ENCODE results near the gene ZNF439.
"Not testable (repeated sequence)": the region's sequence is repeated elsewhere in the genome, so short reads cannot be mapped to it uniquely, and the experiment has no call there.

ZNF439 gene

DNA sequence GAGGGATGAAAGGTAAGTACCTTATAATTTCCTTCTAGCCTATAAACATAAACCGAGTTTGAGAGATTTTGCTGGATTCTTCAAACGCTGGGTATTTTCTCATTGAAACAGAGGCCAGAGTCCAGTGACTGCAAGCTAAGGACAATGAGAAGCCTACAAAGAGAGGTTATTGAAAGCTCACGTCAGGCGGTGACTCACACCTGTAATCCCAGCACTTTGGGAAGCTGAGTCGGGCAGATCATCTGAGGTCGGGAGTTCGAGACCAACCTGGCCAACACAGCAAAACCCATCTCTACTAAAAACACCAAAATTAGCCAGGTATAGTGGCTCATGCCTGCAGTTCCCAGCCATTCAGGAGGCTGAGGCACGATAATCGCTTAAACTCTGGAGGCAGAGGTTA is 24.1 kb downstream of the ZNF439 start:
- DNase-seq = no peak

DNA sequence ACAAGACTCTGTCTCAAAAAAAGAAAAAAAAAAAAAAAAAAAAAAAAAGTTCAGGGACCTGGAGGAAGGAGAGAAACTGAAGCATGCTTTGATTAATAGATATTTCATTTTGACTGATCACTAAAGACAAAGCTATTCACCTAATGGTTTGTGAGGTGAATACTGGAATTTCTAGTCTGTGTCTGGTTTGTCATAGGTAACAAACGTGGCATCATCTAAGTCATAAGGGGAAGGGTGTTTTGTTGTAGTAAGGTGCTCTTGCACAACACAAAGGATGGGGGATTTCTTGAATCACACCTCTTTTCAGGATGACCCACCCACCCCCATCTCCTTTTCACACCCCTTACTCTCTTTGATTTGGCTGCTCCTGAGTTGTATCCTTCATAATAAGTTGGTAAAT is 25.2 kb downstream of the ZNF439 start:
- no peak for DNase-seq

DNA sequence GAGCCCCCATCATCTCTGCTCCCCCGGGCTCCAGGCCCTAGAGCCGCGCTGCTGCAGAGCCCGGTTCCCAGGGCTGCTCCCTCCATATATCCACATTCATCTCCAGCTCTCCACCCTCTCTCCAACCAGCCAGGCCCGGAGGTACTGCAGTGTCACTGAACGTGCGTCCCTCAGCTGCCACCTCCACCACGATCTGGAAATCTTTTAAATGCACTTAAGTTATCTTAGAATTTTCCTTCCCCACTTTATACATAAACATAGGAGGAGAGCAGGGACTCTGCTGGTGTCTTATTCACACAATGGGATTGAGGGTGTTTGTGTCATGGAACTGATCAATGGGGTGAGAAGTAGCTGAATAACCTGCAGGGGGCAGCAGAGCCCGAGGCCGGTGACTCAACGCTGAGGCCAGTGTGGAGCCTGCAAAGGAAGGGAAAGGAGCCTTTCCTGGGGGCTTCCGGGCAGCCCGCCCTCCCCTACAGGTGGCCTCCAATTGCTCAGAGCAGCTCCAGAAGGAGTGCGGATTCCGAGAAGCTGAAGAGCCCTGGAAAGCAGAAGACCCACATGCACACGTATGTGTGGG is 31.3 kb downstream of the ZNF439 start:
- peak; percentile 15 for DNase-seq

DNA sequence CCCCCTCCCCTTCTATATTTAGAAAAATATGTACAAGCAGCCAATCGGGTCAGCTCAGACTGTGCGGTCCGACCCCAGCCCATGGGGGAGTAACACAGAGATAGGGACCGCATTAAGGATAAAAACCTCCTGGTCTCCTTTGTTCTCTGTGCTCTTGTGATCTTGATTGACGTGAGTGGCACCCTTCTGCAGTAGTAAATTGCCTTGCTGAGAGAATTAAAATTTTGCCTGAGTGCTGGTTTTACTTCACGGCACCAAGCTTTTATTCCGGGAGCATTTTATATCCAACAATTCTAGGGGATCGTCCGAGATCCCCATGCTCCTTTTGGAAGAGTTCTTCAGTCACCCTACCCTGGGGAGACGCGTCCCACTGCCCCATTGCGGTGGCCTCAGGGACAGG is 32.1 kb downstream of the ZNF439 start:
- DNase-seq = no peak

DNA sequence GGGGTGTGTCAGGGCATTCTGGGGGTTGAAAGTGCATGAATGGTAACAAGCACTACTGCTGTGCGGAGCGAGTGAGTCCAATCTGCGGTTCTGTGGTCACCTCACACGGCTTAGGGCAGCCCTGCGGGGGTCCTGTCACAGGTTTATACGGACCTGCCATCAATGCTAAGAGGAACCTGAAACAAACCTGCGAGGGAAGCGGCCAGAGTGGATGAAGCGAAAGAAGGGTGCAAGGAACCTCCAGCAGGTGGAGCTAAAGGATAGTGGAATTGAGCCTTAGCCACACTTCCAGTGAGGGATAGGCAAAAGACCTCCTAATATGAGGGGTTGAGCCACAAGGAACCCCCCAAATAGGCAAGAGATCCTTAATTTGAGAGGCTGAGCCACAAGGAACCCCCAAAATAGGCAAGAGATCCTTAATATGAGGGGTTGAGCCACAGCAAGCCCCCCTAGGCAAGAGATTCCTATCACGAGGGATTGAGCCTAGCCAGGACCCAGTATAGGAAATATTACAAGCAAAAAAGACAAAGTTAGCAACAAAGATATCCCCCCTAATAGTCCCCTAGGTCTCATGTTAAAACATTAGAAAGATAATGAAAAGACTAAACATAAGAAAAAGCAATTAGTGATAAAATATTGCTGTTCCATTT is 32.8 kb downstream of the ZNF439 start:
- peak; percentile 50 for DNase-seq

DNA sequence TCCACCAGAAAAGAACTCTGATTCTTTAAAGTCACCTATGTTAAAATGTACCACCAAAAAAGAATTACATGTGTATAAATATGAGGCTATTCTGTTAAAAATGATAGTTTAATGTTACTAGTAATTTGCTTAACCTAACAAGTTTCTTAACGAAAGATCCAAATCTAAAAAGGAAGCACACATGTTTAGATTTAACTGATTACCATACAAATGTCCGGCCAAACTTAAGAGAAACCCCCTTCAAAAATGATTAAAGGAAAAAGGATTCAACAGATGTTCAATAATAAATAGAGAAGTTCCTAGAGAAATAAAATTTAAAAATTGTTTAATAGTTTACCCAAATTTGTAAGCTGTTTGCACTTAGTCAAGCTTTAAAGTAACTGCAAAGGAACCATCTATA is 34.1 kb downstream of the ZNF439 start:
- no peak for DNase-seq

DNA sequence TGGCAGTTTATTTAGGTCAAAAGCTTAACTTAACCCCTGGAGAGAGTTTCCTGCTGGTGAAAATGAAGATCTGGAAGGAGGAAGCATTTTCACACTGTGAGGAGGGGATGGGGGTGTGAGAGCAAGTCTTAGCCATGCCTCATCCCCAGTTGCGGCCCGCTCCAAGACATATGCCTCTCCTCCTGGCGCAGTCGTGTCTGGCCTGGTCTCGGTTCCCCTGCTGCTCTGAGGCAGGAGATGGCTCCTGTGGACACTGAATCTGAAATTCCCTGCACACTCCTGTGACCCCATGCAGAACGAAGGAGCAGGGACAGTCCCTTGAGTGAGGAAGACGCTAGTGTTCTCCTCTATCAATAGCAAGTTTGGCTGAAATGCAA is 38.7 kb downstream of the ZNF439 start:
- no peak for DNase-seq

DNA sequence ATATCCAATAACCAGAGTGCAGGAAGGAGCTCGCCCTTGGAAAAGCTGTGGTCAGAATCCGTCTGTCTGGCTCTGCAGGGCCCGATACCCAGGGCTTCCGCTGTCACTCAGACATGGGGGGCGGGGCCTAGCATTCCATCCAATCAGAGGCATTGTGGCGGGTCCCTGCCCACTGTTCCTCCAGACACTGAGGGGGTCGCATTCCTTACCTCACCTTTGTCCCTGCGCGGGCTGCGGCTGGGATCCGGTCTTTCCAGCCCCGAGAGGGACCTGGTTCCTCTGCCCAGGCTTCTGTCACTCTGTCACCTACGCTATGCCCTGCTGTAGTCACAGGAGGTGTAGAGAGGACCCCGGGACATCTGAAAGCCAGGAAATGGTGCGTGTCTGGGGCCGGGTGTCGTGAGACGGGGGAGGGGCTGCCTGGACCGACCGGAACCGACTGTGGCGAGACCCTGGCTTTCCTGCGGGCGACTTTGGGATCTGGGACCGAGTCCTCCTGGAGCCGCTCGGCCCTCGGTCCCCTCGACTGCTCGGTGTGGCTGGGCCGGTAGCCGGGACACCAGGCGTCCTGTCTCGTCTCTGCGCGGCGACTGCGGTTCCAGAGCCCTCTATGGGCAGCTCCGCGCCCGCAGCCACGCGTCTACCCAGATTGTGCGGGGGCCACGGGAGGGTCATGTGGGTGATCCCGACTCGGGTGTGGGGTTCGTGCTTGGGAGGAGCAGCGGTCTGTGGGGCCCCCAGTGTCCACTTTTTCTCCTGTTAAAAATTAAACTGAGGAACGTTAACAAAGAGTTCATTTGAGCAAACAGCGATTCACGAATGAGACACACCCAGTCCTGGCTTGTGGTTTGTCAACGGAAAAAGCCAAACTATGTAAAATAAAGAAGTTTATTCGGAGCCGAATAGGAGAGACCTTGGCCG is 39.3 kb downstream of the ZNF439 start, which contains the start of gene ZNF69:
Gene ZNF69 (plus strand): TSS at position 172 of the 921 bp plus-strand sequence. CDS start 142 bp downstream, at position 314.
- DNase-seq = peak; percentile 25

DNA sequence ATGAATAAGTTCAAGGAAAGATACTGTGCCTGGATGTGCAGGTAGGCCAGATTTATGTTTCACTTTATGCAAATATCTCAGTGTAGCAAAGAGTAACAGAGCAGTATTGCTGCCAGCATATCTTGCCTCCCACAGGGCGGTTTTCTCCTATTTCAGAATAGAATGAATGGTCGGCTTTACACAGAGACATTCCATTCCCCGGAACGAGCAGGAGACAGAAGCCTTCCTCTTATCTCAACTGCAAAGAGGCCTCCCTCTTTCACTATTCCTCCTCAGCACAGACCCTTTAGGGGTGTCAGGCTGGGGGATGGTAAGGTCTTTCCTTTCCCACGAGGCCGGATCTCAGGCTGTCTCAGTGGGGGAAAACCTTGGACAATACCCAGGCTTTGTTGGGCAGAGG is 41.4 kb downstream of the ZNF439 start:
- not testable (repeated sequence) for DNase-seq

DNA sequence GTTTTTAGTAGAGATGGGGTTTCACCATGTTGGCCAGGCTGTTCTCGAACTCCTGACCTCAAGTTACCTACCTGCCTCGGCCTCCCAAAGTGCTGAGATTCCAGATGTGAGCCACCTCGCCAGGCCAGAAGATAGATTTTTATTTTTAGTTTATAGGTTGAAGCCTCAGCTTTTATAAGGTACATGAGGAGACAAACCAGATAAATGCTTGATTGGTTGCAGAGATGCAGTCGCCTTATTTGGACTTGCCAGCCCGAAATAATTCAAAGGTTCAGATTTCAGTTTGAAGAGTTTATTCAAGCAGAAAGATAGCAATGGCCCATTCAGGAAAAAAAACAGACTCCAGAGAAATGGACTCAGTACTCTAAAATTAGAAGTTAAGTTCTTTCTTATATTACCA is 42.1 kb downstream of the ZNF439 start:
- no peak for DNase-seq

DNA sequence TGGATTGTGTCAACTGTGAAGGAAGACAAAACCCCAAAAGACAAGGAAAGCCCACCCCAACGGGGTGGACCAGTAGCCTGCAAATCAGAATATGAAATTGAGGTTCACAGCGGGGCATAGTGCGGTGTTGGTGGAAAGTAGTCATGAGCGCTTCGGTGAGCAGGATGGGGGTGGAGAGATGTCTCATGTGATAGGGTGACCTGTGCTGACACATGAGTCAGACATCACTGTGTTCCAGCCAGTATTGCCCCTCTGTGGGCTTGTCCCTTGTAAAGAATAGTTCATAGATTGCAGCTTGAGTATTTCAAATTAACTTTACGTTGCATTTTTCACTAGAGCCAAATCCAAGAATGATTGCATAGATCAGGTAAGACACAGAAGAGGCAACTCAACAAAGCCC is 46.3 kb downstream of the ZNF439 start:
- no peak for DNase-seq

DNA sequence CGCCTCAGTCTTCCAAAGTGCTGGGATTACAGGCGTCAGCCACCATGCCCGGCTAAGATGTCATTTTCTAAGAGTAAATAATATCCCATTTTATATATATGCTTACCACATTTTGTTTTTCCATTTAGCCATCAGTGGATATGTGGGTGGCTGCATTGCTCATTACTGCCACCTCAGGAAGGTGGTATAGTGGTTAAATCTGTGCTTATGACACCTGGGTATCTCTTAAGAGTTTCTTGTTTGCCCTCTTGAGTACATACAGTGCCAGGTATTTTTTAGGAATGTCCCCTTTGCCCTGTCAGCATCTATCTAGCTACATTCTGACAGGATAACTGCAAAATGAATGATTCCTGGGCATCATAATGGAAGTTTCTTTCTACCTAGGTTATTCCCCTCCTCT is 53.7 kb downstream of the ZNF439 start:
- DNase-seq = no peak

DNA sequence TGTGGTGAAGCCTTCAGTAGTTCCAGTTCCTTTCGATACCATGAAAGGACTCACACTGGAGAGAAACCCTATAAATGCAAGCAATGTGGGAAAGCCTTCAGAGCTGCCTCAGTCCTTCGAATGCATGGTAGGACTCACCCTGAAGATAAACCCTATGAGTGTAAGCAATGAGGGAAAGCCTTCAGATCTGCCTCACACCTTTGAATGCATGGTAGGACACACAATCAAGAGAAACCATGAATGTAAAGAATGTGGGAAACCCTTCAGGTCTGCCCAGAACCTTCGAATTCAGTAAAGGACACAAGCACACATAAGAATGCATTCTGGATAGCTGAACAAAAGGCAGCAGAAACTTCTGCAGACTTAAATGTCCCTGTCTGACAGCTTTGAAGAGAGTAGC is 57.4 kb downstream of the ZNF439 start:
- no peak for DNase-seq

DNA sequence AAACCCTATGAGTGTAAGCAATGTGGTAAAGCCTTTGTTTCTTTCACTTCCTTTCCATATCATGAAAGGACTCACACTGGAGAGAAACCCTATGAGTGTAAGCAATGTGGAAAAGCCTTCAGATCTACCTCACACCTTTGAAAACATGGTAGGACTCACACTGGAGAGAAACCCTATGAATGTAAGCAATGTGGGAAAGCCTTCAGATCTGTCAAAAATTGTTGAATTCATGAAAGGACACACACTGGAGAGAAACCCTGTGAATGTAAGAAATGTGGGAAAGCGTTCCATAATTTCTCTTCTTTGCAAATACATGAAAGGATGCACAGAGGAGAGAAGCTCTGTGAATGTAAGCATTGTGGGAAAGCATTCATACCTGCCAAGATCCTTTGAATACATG is 63.4 kb downstream of the ZNF439 start:
- not testable (repeated sequence) for DNase-seq

DNA sequence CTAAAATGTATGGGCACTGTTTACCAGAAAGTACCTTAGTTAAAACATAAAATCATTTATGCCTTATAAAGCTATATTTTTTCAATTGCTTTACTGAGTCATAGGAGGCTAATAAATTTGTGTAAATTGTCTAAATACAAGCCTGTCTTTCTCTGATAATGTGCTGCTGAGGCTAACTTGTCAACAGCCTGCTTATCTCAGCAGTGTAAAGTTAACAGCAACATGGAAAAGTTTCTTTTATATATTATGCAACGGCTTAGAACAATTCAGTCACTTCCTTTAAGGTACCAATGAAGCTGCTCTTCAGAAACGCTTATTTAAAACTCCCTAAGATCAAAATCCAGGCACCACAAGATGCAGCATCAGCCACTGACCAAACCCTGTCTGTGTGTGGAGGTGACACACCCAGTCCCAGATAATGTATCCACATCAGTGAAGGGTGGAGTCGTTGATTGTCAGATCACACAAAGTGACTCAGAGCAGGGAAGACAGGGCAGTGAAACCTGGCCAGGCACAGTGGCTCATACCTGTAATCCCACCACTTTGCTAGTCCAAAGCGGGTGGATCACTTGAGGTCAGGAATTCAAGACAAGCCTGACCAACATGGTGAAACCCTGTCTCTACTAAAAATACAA is 66.0 kb downstream of the ZNF439 start:
- DNase-seq = not testable (repeated sequence)
